ENCODE data around the gene LTBP3. TPM values are rescaled to one million over a fixed set of nuclear protein-coding genes. Genes with fewer than 3 reads are reported as not detected.
A peak's percentile ranks its signal among the peaks of the same experiment; 100 is the strongest.

LTBP3 gene
- total RNA-seq, 2 experiments from 2014 or later: 35.5 to 36.0 TPM

DNA sequence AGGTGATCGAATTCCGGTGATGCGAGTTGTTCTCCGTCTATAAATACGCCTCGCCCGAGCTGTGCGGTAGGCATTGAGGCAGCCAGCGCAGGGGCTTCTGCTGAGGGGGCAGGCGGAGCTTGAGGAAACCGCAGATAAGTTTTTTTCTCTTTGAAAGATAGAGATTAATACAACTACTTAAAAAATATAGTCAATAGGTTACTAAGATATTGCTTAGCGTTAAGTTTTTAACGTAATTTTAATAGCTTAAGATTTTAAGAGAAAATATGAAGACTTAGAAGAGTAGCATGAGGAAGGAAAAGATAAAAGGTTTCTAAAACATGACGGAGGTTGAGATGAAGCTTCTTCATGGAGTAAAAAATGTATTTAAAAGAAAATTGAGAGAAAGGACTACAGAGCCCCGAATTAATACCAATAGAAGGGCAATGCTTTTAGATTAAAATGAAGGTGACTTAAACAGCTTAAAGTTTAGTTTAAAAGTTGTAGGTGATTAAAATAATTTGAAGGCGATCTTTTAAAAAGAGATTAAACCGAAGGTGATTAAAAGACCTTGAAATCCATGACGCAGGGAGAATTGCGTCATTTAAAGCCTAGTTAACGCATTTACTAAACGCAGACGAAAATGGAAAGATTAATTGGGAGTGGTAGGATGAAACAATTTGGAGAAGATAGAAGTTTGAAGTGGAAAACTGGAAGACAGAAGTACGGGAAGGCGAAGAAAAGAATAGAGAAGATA, 59.0 kb downstream of the LTBP3 start, which contains the start of gene MALAT1:
Gene MALAT1, plus strand, starts transcription at position 69 of the 736 bp plus-strand sequence.
- no peak within 1 kb of the TSS for H3K4me3 Mint-ChIP-seq
- H3K9me3 Mint-ChIP-seq: no peaks in the 10 kb centered on the region
- H3K27ac Mint-ChIP-seq: no peak within 1 kb of the TSS
- peak; percentile 92 for DNase-seq
- peaks cover 33% of the 10 kb centered on the region for H3K4me1 Mint-ChIP-seq
- H3K27me3 Mint-ChIP-seq: peaks cover 9% of the 10 kb centered on the region
- H3K36me3 Mint-ChIP-seq: peaks cover 7% of the 10 kb centered on the region

GRCh38 chr11:65498727-65498976, 59.5 kb downstream of the LTBP3 start:
- Mint-ChIP-seq H3K27me3 (peaks cover 8% of the 10 kb centered on the region), H3K9me3 (no peaks in the 10 kb centered on the region), H3K36me3 (peaks cover 2% of the 10 kb centered on the region), H3K27ac (no peak overlapping the region), H3K4me3 (no peak overlapping the region), H3K4me1 (peaks cover 34% of the 10 kb centered on the region)
- no peak for DNase-seq

GRCh38 chr11:65498042-65498726, 60.0 kb downstream of the LTBP3 start:
- H3K9me3 Mint-ChIP-seq: no peaks in the 10 kb centered on the region

DNA sequence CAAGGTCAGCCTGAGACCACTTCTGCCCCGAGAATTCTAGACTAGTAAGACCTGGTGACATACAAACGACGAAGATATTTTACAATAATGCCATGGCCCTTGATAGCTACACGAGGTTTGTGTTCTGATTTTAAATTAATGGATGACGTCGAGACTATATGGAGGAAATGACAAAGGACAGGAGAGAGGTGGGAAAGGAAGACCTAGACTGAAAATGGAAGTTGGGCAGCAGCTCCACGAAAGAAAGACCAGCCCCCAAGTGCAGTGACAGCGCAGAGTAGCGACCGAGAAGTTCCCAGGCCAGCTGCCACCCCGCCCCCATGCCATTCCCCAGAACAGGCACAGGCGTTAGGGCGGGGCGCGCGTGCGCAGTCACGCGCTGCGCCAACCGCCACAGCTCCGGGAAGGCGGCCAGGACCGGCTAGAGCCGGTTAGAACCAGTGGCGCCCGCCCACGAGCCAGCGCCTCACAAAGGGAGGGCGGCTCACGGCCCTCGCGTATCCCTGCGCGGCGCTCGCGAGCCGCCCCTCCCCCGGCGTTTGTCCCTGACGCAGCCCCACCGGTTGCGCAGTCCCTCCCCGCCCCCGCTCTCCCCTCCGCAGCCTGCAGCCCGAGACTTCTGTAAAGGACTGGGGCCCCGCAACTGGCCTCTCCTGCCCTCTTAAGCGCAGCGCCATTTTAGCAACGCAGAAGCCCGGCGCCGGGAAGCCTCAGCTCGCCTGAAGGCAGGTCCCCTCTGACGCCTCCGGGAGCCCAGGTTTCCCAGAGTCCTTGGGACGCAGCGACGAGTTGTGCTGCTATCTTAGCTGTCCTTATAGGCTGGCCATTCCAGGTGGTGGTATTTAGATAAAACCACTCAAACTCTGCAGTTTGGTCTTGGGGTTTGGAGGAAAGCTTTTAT, 60.8 kb downstream of the LTBP3 start:
- Mint-ChIP-seq H3K4me1 (peaks cover 40% of the 10 kb centered on the region), H3K27me3 (peaks cover 8% of the 10 kb centered on the region), H3K36me3 (no peaks in the 10 kb centered on the region), H3K4me3 (no peak overlapping the region), H3K9me3 (no peaks in the 10 kb centered on the region), H3K27ac (no peak overlapping the region)
- DNase-seq: peak; percentile 100

More at GRCh38 chr11:65498042-65498726, 60.0 kb downstream of the LTBP3 start:
- peak; percentile 64 for DNase-seq
- Mint-ChIP-seq H3K4me3 (no peak overlapping the region), H3K27ac (no peak overlapping the region), H3K4me1 (peaks cover 36% of the 10 kb centered on the region), H3K27me3 (peaks cover 8% of the 10 kb centered on the region), H3K36me3 (no peaks in the 10 kb centered on the region)

GRCh38 chr11:65496304-65497140, 61.6 kb downstream of the LTBP3 start:
- Mint-ChIP-seq H3K4me3 (no peak overlapping the region), H3K9me3 (no peaks in the 10 kb centered on the region), H3K27ac (no peak overlapping the region), H3K36me3 (no peaks in the 10 kb centered on the region), H3K4me1 (peaks cover 46% of the 10 kb centered on the region), H3K27me3 (peaks cover 1% of the 10 kb centered on the region)
- no peak for DNase-seq

DNA sequence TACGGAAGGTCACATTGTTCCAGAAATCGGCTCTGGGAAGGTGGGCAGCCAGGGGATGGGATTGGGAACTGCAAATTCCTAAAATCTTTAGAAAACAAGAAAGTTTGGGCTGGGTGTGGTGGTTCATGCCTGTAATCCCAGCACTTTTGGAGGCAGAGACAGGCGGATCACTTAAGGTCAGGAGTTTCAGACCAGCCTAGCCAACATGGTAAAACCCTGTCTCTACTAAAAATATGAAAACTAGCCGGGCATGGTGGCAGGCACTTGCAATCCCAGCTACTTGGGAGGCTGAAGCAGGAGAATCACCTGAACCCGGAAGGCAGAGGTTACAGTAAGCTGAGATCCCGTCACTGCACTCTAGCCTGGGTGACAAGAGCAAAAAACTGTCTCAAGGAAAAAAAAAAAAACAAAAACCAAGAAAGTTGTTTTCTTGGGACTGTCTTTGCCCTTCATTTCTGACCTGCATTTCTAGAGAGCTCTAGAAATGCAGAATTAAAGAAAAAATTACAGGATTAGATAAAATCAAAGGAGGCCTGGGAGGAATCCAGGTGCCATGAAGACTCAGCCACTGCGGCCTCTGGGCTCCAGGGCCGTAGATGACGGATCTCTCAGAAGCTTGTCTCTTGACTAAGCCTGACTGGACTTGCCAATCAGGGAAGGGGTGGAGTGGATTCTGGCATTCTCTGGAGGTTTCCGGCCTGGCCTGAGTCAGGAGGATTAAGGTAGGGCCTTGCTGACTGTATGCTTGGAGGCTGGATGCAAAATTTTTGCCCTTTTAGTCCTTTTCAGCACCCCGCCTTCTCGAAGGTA, 64.6 kb downstream of the LTBP3 start:
- no peaks in the 10 kb centered on the region for H3K36me3 Mint-ChIP-seq
- peaks cover 57% of the 10 kb centered on the region for H3K4me1 Mint-ChIP-seq
- no peaks in the 10 kb centered on the region for H3K27me3 Mint-ChIP-seq
- DNase-seq: no peak
- H3K27ac Mint-ChIP-seq: peak overlapping the region; percentile 82
- no peaks in the 10 kb centered on the region for H3K9me3 Mint-ChIP-seq
- H3K4me3 Mint-ChIP-seq: no peak overlapping the region

- H3K4me1 Mint-ChIP-seq: peaks cover 64% of the 10 kb centered on the region
- no peaks in the 10 kb centered on the region for H3K27me3 Mint-ChIP-seq
- no peak overlapping the region for H3K4me3 Mint-ChIP-seq
- H3K9me3 Mint-ChIP-seq: no peaks in the 10 kb centered on the region
- no peak for DNase-seq
- no peaks in the 10 kb centered on the region for H3K36me3 Mint-ChIP-seq
- H3K27ac Mint-ChIP-seq: peak overlapping the region; percentile 82
Measured at GRCh38 chr11:65492637-65493366, 65.4 kb downstream of the LTBP3 start.

GRCh38 chr11:65492387-65492636, 65.8 kb downstream of the LTBP3 start:
- Mint-ChIP-seq H3K4me1 (peaks cover 69% of the 10 kb centered on the region), H3K27ac (peak overlapping the region; percentile 74), H3K4me3 (no peak overlapping the region), H3K27me3 (no peaks in the 10 kb centered on the region), H3K9me3 (no peaks in the 10 kb centered on the region), H3K36me3 (no peaks in the 10 kb centered on the region)
- DNase-seq: no peak

DNA sequence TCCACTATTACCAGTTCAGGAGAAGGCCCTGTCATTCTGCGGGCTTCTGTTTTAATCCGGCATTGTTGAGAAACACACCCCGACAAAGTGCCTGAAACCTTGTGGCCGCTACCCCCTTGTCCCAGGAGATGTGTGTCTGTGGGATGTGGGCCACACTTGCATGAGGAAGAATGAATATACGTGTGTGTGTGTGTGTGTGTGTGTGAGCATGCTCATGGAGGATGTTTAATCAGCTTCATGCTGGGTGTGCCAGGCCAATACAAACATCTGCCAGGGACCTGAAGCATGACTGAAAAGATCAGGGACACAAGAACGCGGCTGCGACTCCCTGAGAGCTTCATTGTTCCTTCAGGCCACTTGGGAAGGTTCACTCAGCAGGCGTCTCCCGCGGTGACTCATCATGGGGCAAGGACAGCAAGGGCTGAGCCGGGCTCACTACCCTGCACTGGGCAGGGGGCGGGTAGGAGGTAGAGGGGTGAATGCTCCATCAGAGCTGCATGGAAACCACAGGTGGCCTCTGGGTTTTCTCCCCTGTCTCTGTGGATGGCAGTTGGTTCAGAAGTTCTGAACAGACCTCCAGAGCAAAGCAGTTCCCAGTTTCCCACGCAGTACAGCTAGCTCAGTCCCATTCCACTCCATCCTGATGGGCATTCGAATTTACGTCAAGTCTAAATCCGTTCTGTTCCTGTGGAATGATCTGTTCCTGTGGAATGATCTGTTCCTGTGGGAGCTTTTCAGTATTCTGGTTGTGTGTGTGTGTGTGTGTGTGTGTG, 66.4 kb downstream of the LTBP3 start:
- peaks cover 70% of the 10 kb centered on the region for H3K4me1 Mint-ChIP-seq

GRCh38 chr11:65491163-65491465, 67.0 kb downstream of the LTBP3 start:
- H3K27me3 Mint-ChIP-seq: no peaks in the 10 kb centered on the region
- peaks cover 65% of the 10 kb centered on the region for H3K4me1 Mint-ChIP-seq
- H3K4me3 Mint-ChIP-seq: no peak overlapping the region
- H3K36me3 Mint-ChIP-seq: no peaks in the 10 kb centered on the region
- H3K9me3 Mint-ChIP-seq: no peaks in the 10 kb centered on the region
- DNase-seq: no peak
- H3K27ac Mint-ChIP-seq: no peak overlapping the region

More for the DNA sequence above, 66.4 kb downstream of the LTBP3 start:
- Mint-ChIP-seq H3K4me3 (no peak overlapping the region), H3K27ac (no peak overlapping the region), H3K27me3 (no peaks in the 10 kb centered on the region), H3K9me3 (no peaks in the 10 kb centered on the region), H3K36me3 (no peaks in the 10 kb centered on the region)
- no peak for DNase-seq

DNA sequence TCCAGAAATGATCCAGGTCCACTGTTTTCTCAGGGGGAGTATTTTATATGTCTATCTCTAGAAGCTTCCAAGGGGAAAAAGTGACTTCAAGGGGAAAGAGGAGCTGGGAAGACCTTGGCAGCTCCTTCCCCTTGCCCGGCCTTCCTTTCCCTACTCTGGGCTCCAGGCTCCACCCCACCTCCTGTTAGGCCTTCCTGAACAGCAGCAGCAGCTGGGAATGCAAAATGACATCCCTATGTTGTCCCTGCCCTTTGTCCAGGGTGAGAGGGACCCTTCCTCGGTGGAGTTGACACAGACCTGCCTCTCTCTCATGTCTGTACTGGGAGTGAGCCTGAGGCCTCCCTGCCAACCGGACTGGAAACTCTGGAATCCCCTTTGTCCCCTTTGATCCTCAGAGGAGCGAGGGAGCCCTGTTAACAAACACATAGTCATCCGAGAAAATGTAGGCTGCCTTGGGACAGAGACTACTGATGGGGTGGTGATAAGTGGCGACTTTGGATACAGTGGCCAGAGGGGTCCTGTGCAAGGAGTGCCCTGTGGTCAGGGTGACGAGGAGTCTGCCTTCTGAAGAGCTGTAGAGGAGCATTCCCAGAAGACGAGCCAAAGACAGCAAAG, 68.3 kb downstream of the LTBP3 start:
- H3K27me3 Mint-ChIP-seq: no peaks in the 10 kb centered on the region
- H3K4me3 Mint-ChIP-seq: no peak overlapping the region
- no peaks in the 10 kb centered on the region for H3K36me3 Mint-ChIP-seq
- no peaks in the 10 kb centered on the region for H3K9me3 Mint-ChIP-seq
- H3K27ac Mint-ChIP-seq: no peak overlapping the region
- DNase-seq: no peak
- peaks cover 64% of the 10 kb centered on the region for H3K4me1 Mint-ChIP-seq

- H3K4me3 Mint-ChIP-seq: no peak overlapping the region
- peaks cover 59% of the 10 kb centered on the region for H3K4me1 Mint-ChIP-seq
- H3K36me3 Mint-ChIP-seq: no peaks in the 10 kb centered on the region
- no peaks in the 10 kb centered on the region for H3K9me3 Mint-ChIP-seq
- DNase-seq: no peak
- no peaks in the 10 kb centered on the region for H3K27me3 Mint-ChIP-seq
- no peak overlapping the region for H3K27ac Mint-ChIP-seq
Measured at GRCh38 chr11:65489035-65489705, 69.0 kb downstream of the LTBP3 start.
